HG03175 (cell line): ENCODE data around the gene DSE.
"Not testable (repeated sequence)": the region's sequence is repeated elsewhere in the genome, so short reads cannot be mapped to it uniquely, and the experiment has no call there.

ENCODE experiments used
- ATAC-seq: cut with Tn5 transposase; IDR thresholded peaks from one replicate; pipeline ENCODE4 v1.9.1; 2021; ENCODE audit warnings: mild to moderate bottlenecking, moderate library complexity; ENCODE audit not compliant: unreplicated experiment

Gene DSE

DNA sequence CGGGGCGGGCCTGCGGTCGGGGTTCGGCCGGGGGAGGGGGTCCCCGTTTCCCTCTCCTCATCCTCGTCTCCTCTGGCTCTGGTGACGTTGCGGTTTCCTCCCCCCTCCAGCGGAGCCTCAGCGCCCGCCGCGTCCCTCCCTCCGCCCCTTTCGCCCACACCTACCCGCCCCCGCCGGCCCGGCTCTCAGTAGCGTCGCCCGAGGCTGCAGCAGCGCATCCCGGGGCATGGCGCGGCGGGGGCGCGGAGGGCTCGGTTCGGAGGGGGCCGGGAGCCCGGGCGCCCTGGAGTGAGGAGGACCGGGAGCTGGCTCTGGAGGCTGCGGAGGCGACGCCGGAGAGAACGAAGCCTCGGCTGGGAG, at the start of gene DSE:
Gene DSE (plus strand): TSS at position 188 of the 360 bp plus-strand sequence. CDS start 28,304 bp downstream, outside the sequence.
- ATAC-seq = peak; percentile 70

GRCh38 chr6:116321933-116322332, 48.8 kb upstream of the DSE start:
- ATAC-seq = not testable (repeated sequence)

DNA sequence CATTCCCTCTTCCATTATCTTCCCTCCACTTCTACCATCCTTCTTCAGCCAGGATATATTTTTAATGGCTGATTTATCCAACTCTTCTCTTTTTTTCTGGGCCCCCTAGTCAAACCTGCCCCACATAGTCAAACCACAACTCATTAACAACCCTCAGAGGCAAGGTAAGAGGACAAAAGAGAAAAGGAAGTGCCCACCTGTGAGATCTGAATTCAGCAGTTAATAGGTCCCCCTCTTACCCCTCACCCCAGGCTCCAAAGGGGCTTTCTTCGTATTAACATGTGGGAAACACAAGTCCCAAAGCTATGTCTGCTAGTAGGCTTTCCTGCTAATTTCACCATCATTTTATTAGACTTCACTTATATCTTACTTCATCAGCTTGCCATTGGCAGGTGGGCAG, 46.9 kb upstream of the DSE start:
- ATAC-seq = no peak

GRCh38 chr6:116325634-116326132, 45.1 kb upstream of the DSE start:
- ATAC-seq = not testable (repeated sequence)

DNA sequence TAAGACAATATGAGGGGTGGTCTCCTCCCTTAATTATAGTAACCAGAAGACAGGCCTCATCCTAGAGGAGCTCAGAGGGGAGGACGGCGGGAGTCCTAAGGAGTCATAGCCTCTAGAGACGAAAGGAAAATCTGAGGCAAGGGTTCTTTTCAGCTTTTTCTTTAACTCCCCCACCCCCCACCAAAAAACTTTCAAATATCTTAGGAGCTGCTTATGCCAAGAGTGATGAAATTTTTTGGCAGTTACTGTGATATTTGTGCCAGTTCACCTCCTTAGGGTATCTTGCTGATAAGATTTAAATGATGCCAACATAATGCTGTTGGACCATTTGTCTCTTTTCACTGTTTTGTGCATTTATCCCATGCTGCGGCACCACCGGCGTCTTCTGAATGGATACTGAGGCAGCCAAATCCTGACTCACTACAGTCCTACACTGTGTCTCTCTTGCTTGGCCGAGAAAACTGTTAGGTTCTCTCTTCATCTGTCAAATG, 44.5 kb upstream of the DSE start:
- ATAC-seq = no peak

GRCh38 chr6:116326996-116327395, 43.8 kb upstream of the DSE start:
- no peak for ATAC-seq

- no peak for ATAC-seq
Observed at GRCh38 chr6:116327803-116328527, 42.8 kb upstream of the DSE start.

DNA sequence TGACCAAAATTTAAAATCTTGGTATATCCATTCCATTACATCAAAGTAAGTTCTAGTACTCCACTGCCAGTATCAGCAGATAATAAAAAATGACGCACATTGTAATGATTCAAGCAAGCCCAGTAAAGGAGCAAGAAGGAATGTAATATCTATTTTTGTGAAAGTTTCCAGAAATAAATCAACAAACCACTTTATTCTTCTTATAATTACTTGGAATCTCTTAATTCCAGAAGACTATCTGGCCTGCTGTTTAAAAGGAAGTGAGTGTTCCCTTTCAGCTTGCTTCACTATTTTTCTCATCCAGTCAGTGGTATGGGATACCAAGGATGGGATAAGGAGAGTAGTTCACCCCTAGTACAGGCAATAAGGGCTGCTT, 42.2 kb upstream of the DSE start:
- no peak for ATAC-seq

GRCh38 chr6:116329156-116329555, 41.6 kb upstream of the DSE start:
- no peak for ATAC-seq

DNA sequence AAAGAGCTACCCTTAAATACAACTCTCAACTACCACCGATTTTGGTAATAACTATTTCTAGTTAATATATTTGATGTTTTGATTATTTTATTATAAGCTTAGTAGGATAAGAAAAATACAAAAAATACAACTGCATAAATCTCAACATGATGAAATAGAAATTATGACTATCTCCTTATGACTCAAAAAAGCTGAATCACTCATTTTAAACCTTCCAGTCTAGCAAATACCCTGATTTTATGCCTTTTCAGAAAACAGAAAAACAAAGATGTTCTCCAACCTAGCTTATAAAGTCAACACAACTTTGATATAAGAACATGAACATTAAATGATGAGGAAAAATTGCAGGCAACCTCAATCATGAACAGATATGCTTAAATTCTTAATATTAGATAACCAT, 40.2 kb upstream of the DSE start:
- ATAC-seq = no peak

GRCh38 chr6:116332096-116332495, 38.7 kb upstream of the DSE start:
- no peak for ATAC-seq

DNA sequence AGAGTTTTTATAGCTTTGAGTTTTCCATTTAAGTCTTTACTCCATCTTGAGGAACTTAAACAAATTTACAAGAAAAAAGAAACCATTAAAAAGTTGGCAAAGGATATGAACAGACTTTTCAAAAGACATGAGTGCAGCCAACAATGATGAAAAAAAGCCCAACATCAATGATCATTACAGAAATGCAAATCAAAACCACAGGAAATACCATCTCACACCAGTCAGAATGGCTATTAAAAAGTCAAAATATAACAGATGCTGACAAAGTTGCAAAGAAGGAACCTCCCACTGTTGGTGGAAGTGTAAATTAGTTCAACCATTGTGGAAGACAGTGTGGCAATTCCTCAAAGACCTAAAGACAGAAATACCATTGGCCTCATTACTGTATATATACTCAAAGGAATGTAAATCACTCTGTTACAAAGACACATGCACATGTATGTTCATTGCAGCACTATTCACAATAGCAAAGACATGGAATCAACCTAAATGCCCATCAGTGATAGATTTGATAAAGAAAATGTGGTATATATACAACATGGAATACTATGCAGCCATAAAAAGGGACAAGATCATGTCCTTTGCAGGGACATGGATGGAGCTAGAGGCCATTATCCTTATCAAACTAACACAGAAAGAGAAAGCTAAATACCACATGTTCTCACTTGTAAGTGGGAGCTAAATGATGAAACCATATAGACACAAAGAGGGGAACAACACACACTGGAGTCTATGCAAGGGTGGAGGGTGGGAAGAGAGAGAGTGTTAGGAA, 35.9 kb upstream of the DSE start:
- not testable (repeated sequence) for ATAC-seq

DNA sequence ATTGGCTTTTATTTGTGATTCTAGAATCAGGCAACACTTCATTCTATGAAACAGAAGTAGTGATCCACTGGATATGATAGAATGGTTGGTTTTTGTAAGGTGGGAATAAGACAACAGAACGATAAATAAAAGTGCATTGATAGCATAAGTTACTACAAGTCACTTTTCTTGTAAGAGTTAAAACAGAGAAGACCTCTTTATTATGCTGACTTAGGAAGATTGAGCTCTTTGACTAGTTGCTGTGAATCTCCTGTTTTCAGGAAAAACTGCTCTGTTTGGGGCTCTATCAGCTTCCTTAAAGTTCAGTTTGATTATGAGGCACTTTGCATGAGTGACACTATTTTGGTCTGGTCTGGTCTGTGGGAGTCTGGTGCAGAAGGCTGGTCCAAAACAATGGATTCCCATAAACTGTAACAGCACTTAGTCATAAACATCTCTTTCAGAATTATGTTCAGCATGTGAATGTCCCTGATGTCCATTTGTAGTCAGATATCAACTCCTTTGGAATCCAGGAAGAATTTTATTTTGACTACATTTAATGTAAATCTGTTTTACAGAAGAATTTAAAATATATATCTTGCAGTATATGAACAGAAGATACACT, 35.0 kb upstream of the DSE start:
- no peak for ATAC-seq

DNA sequence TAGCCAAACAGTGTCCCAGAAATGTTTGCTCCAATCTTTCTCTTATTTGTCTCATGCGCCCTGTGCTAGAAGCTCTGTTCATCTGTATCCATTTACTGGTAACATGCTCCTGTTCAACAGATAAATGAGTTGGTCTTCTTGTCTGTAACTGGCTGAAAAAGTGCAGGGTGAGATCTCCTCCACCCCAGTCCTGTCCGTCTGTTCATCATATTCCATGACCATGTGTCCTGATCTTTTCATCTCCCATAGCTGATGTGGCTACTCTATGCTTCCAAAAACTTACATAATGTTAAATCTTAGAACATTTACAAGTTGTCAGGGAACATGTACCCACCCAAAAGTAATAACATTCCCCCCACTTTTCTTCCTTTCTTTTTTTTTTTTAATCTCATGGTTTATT, 31.8 kb upstream of the DSE start:
- no peak for ATAC-seq

GRCh38 chr6:116340625-116341024, 30.1 kb upstream of the DSE start:
- not testable (repeated sequence) for ATAC-seq

DNA sequence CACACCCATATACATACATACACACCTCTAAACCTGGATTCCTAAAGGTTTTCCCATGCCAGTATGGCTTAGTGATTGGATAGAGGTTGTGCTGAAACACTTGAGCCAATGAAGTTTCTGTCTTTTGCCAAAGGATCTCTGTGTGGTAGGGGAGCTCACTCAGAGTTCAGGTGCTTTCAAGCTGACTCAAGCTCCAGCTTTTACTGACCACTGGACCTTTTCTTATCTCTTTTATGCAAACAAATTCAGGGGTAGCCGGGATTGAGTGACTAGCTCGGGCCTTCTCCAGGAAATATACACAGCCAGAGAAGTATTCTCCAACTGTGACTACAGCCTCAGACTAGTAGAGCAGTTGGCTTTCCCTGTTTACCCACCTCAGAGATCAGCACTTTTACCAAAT, 21.5 kb upstream of the DSE start:
- no peak for ATAC-seq

DNA sequence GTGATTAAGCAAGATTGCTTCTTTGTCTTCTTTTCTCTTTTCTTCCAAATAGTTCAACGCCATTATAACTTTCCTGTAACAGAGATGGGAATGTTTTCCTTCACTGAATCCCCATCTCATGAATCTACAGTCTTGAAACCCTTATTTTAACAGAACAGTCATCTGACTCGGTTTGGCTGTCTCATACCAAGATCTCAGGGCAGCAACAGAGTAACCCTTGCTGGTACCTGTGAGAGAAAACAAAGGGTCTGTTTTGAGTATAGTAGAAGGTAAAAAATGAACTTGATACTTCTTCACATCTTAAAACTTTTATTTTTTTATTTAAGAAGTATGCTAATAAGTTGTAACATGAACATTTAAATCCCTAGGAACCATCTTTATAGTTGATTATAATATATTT, 19.6 kb upstream of the DSE start:
- ATAC-seq = no peak

DNA sequence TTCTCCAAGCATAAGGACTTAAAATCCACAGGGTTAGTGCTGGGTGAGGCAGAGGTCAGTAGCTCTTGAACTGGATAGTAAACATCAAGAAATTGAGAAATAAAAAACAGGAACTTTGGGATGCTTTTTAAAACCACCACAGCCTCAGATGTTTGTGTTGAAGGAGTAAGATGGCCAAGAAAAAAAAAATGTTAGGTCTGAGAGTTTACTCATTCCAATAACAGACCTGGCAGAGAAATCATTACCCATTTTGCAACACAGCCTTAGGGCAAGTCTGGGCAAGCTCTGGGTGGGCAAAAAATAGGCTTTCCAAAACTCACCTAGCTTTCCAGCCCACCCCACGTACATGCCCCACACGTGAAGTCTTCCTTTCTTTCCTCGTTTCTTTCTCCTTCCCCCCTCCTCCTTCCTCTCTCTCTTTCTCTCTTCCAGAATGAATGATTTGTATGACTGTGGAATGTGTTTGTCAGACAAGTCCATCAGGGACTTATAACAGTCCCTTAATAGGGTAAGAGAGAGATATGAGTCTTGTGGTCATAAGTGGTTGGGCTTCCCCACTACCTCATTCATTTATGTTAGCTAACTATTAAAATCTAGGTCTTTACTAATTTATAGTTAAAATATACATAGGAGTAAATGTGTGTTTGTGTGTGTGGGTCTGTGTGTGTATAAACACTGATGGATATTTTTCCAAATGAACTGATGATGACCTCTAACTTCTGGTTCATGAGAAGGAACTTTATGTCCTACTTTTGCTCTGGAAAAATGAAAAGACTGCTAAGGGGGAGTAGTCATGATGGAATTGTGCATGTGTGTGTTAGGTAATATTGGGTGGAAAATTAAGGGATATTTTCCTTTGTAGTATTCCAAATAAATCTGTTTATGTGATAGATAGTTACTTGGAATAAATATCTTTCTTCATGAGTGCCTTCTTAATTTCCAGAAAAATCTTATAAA, 18.0 kb upstream of the DSE start:
- peak; percentile 67 for ATAC-seq

GRCh38 chr6:116354236-116354635, 16.5 kb upstream of the DSE start:
- ATAC-seq = no peak

DNA sequence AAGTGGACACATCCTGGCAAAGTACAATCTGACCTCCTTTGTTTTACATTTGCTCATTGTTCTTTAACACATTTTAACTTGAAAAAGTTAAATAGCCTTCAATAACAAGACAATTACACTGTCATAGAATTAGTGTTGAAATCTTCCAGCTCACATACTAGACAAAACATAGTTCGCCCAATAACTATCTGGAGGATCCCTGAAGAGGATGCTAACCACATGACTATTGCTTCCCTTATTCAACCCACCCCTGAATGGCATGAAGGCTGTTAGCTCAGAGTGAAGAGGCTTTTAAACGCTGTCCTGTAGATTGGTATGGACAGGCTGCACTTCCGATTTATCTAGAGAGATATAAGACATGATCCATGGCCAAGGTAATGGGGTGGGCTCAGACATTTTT, 15.0 kb upstream of the DSE start:
- ATAC-seq = no peak

DNA sequence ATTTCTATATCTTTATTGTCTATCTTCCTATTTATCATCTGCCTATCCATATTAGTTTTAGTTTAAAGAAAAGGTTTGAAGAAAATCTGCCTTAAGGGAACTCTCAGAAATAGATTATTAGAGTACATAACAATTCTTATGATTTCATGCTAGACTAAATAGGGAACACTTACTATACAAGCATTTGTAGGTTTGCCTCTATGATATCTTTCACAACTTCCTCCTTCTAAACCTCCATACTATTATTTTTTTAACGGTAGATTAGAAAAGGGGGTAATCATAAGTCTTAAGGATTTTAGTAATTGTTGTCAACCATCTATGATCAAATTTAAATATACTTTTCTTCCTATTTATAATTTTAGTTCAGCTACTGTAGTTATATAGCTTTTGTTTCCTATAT, 11.6 kb upstream of the DSE start:
- ATAC-seq = no peak
